D721Med (cell line): Measurements from ENCODE around the gene RNF152.

Experiments used
- DNase-seq: peaks from one replicate; pipeline ENCODE4 v3.0.0; 2011; ENCODE audit warnings: low spot score; ENCODE audit not compliant: insufficient read length
- FAIRE-seq: peaks from 2 replicates; lab custom pipeline; 2011; peaks lifted over from hg19 to GRCh38; lab: Jason Lieb, UNC
- TF ChIP-seq, protein P1 (sequence below): IDR thresholded peaks from 2 replicates; pipeline ENCODE4 v1.5.1; 2012; ENCODE audit warnings: mild to moderate bottlenecking, control low read depth; ENCODE audit not compliant: insufficient read depth; ENCODE audit errors: missing control alignments

The RNF152 gene

DNA sequence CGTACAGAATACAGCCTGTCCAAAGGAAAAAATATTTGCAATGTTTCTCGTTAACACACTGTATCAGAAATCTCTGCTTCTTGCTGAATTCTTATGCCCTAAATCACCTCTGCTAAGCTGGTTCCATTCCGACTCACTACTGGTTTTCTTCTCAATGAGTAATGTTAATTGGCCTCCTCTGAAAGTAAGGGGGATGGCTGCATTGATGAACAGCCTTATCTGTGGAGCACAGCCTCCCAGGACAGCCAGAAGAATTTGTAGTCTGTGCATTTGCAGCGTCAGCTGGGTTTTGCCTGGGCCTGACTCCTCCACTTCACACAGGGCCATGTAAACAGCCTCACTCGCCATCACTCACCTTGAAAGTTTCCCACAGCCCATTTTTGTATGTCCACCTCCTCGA is 127.7 kb downstream of the RNF152 start:
- DNase-seq: no peak
- FAIRE-seq: no peak
- TF ChIP-seq, protein P1, sequence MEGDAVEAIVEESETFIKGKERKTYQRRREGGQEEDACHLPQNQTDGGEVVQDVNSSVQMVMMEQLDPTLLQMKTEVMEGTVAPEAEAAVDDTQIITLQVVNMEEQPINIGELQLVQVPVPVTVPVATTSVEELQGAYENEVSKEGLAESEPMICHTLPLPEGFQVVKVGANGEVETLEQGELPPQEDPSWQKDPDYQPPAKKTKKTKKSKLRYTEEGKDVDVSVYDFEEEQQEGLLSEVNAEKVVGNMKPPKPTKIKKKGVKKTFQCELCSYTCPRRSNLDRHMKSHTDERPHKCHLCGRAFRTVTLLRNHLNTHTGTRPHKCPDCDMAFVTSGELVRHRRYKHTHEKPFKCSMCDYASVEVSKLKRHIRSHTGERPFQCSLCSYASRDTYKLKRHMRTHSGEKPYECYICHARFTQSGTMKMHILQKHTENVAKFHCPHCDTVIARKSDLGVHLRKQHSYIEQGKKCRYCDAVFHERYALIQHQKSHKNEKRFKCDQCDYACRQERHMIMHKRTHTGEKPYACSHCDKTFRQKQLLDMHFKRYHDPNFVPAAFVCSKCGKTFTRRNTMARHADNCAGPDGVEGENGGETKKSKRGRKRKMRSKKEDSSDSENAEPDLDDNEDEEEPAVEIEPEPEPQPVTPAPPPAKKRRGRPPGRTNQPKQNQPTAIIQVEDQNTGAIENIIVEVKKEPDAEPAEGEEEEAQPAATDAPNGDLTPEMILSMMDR: no peak

DNA sequence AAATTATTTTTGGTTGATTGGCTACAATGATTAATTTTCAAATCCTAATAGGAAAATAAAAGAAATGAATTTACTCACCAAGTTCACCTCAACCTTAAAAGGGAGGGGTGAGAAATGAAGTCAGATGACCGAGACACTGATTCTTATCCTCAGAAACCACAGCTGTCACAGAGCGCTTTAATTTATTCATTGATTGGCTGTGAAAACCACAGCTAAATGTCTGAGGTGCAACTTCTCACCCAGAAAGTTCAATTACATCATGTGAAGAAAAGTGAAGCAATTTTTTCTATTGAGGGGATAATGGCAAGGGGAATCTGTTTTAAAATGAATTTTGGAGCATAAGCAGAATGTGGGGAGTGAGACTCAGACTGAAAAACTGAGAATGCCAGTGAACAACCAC is 128.4 kb downstream of the RNF152 start:
- TF ChIP-seq, protein P1: no peak
- no peak for FAIRE-seq
- no peak for DNase-seq

DNA sequence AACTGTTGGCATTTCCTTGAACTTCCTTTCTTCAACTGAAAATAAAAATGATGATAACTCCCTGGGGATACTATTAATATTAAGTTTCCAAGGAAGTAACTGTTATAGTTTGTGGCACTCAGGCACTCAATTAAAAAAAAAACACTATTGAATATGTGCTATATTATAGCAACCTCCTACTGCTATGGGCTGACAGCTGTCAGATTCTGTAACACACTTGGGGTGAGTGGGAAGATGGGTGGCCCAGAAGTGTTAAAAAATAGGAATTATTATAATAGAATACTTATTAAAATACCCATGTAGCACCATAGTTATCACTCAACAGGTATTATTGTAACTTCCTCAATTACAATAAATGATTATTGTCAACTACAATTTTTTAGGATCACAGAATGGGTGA is 130.9 kb downstream of the RNF152 start:
- TF ChIP-seq, protein P1: no peak
- FAIRE-seq (no peak), DNase-seq (no peak)
